ENCODE results near the gene AHCYL1.

AHCYL1 gene

GRCh38 chr1:110047463-110047862 lies 62.9 kb downstream of the AHCYL1 start:
- H3K36me3 ChIP-seq (ENCODE audit: insufficient read depth, low read length): peaks cover 85% of the 10 kb centered on the region
- no peaks in the 10 kb centered on the region for H3K9me3 ChIP-seq (replicated peaks; ENCODE audit: low read length)
- H3K27me3 ChIP-seq (ENCODE audit: control insufficient read depth, insufficient read depth, low read length): no peaks in the 10 kb centered on the region
- H3K4me1 ChIP-seq (ENCODE audit: control insufficient read depth, insufficient read depth, low read length): no peaks in the 10 kb centered on the region
- no peak overlapping the region for H3K4me3 ChIP-seq (ENCODE audit: low read length)
- H3K9ac ChIP-seq (ENCODE audit: low read depth, low read length): no peak overlapping the region
- no peak overlapping the region for H3K4me2 ChIP-seq (ENCODE audit: low read length)

- Histone ChIP-seq H3K4me1 (ENCODE audit: control insufficient read depth, insufficient read depth, low read length) (no peaks in the 10 kb centered on the region), H3K36me3 (ENCODE audit: insufficient read depth, low read length) (peaks cover 84% of the 10 kb centered on the region), H3K27me3 (ENCODE audit: control insufficient read depth, insufficient read depth, low read length) (no peaks in the 10 kb centered on the region), H3K4me2 (ENCODE audit: low read length) (no peak overlapping the region), H3K9me3 (replicated peaks; ENCODE audit: low read length) (no peaks in the 10 kb centered on the region), H3K9ac (ENCODE audit: low read depth, low read length) (no peak overlapping the region), H3K4me3 (ENCODE audit: low read length) (no peak overlapping the region)
These were observed 63.7 kb downstream of the AHCYL1 start for GRCh38 chr1:110048240-110048639.

DNA sequence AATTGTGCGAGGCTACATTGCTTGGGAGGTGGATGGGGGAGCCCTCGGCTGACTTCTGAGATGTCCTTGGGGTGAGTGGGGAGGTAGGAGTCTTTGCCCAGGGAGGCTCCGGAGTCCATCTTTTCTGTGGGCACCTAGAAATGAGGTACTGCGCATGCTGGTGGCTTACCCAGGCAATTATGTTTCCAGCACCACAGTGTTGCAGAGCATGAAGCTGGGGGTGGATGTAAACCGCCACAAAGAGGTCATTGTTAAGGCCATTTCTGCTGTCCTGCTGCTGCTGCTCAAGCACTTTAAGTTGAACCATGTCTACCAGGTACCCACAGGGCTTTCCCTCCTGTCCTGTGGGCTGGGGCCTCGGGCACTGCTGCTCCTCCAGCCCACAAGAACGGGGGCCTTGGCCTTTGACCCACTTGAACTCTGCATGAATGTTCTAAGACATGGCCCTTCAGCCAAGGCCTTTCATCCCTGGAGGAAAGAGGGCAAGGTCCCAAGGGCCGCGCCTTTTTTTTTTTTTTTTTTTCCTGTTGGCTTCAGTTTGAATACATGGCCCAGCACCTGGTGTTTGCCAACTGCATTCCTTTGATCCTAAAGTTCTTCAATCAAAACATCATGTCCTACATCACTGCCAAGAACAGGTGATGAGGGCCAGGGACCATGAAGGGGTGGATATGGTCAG lies 64.5 kb downstream of the AHCYL1 start:
- Histone ChIP-seq H3K9ac (ENCODE audit: low read depth, low read length) (no peak overlapping the region), H3K4me2 (ENCODE audit: low read length) (no peak overlapping the region), H3K4me1 (ENCODE audit: control insufficient read depth, insufficient read depth, low read length) (no peaks in the 10 kb centered on the region), H3K36me3 (ENCODE audit: insufficient read depth, low read length) (peaks cover 83% of the 10 kb centered on the region), H3K4me3 (ENCODE audit: low read length) (no peak overlapping the region), H3K9me3 (replicated peaks; ENCODE audit: low read length) (no peaks in the 10 kb centered on the region), H3K27me3 (ENCODE audit: control insufficient read depth, insufficient read depth, low read length) (no peaks in the 10 kb centered on the region)

GRCh38 chr1:110049801-110050601 lies 65.4 kb downstream of the AHCYL1 start:
- Histone ChIP-seq H3K36me3 (ENCODE audit: insufficient read depth, low read length) (peaks cover 83% of the 10 kb centered on the region), H3K4me1 (ENCODE audit: control insufficient read depth, insufficient read depth, low read length) (peaks cover 5% of the 10 kb centered on the region), H3K27me3 (ENCODE audit: control insufficient read depth, insufficient read depth, low read length) (no peaks in the 10 kb centered on the region), H3K9me3 (replicated peaks; ENCODE audit: low read length) (no peaks in the 10 kb centered on the region), H3K4me3 (ENCODE audit: low read length) (no peak overlapping the region), H3K9ac (ENCODE audit: low read depth, low read length) (no peak overlapping the region), H3K4me2 (ENCODE audit: low read length) (no peak overlapping the region)

DNA sequence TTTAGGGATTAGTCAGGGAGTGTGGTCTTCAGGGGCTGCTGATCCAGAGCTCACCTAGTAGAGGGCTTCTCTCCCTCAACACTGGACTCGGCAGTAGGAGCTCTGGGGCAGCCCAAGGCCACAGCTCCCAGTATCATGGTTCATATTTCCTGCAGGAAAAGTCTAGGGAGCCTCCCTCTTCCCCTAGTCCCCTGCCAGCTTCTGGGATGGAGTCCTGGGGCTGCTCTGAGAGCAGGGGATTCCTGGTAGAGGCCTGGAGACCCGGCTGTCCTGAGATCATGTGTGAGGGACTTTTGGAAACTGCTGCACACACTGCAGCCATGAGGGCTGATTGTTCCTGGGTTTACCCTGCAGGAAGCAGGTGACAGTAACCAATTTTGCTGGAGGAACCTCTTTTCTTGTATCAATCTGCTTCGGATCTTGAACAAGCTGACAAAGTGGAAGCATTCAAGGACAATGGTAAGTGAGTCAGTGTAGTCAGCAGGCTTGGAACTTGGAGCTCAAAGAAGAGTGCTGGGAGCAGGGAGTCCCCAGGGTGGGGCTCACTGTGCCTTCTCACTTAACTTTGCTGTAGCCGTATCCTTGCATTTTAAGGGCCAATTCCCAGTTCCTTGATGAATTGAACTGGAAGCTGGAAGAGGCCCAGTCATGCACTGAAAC lies 66.2 kb downstream of the AHCYL1 start:
- H3K4me3 ChIP-seq (ENCODE audit: low read length): no peak overlapping the region
- no peak overlapping the region for H3K4me2 ChIP-seq (ENCODE audit: low read length)
- H3K36me3 ChIP-seq (ENCODE audit: insufficient read depth, low read length): peaks cover 80% of the 10 kb centered on the region
- no peaks in the 10 kb centered on the region for H3K9me3 ChIP-seq (replicated peaks; ENCODE audit: low read length)
- H3K27me3 ChIP-seq (ENCODE audit: control insufficient read depth, insufficient read depth, low read length): no peaks in the 10 kb centered on the region
- no peak overlapping the region for H3K9ac ChIP-seq (ENCODE audit: low read depth, low read length)
- peaks cover 12% of the 10 kb centered on the region for H3K4me1 ChIP-seq (ENCODE audit: control insufficient read depth, insufficient read depth, low read length)

DNA sequence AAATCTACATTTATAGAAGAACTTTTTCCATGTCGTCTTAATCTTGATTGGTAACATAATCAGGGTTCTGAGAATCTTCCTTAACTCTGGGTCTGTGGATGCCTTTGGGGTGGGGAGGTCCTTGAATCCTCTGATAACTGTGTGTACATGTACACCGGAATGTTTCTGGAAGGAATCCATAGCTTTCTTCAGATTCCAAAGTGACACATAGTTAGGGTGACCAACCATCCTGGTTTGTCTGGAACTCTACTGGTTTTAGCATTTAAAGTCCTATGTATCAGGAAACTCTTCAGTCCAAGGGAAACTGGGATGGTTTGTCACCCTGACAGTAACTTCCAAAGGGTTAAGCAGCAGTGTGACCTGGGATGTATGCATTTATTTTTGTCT lies 66.7 kb downstream of the AHCYL1 start:
- Histone ChIP-seq H3K9ac (ENCODE audit: low read depth, low read length) (no peak overlapping the region), H3K4me2 (ENCODE audit: low read length) (no peak overlapping the region), H3K27me3 (ENCODE audit: control insufficient read depth, insufficient read depth, low read length) (no peaks in the 10 kb centered on the region), H3K4me1 (ENCODE audit: control insufficient read depth, insufficient read depth, low read length) (peaks cover 17% of the 10 kb centered on the region), H3K9me3 (replicated peaks; ENCODE audit: low read length) (no peaks in the 10 kb centered on the region), H3K36me3 (ENCODE audit: insufficient read depth, low read length) (peaks cover 85% of the 10 kb centered on the region), H3K4me3 (ENCODE audit: low read length) (no peak overlapping the region)

- Histone ChIP-seq H3K4me2 (ENCODE audit: low read length) (no peak overlapping the region), H3K36me3 (ENCODE audit: insufficient read depth, low read length) (peaks cover 86% of the 10 kb centered on the region), H3K9me3 (replicated peaks; ENCODE audit: low read length) (no peaks in the 10 kb centered on the region), H3K4me1 (ENCODE audit: control insufficient read depth, insufficient read depth, low read length) (peaks cover 34% of the 10 kb centered on the region), H3K9ac (ENCODE audit: low read depth, low read length) (no peak overlapping the region), H3K27me3 (ENCODE audit: control insufficient read depth, insufficient read depth, low read length) (no peaks in the 10 kb centered on the region), H3K4me3 (ENCODE audit: low read length) (no peak overlapping the region)
These were observed 69.2 kb downstream of the AHCYL1 start for GRCh38 chr1:110053552-110054428.

DNA sequence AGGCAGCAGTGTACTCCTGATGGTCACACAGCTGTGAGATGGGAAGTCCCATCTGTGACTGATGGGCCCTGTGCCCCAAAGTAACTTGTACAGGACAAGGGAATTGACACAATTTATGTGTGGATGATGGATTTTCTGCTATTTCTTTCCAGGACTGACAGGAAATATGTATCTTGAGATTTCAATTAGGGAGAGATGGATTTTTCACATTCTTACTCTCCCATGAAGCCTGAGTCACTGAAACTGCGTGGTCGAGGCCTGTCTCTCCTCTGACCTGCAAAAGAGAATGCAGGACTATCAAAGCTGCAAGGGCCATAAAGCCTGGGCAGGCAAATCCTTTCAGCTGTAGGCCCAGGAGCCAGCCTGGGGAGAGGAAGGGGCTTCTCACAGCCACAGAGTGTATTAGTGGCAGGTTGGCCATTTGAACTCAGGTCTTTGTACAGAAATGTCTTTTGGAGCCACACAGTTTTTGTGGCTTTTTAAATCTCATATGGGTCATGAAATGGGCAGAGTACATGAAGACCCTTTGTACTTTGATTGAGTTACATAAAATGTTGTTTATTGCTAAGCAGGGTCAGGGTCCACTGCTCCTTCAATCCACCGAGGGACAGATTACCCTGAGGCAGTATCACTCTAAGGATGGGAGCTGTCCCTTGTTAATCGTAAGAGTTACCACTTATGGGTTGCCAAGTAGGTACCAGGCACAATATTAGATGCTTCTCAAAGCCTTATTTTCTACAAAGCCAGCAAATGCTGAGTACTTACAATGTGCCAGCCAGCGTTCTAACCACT lies 71.1 kb downstream of the AHCYL1 start:
- peaks cover 34% of the 10 kb centered on the region for H3K4me1 ChIP-seq (ENCODE audit: control insufficient read depth, insufficient read depth, low read length)
- H3K4me3 ChIP-seq (ENCODE audit: low read length): no peak overlapping the region
- peaks cover 82% of the 10 kb centered on the region for H3K36me3 ChIP-seq (ENCODE audit: insufficient read depth, low read length)
- H3K9me3 ChIP-seq (replicated peaks; ENCODE audit: low read length): no peaks in the 10 kb centered on the region
- H3K27me3 ChIP-seq (ENCODE audit: control insufficient read depth, insufficient read depth, low read length): no peaks in the 10 kb centered on the region
- H3K9ac ChIP-seq (ENCODE audit: low read depth, low read length): peak overlapping the region; percentile 29
- H3K4me2 ChIP-seq (ENCODE audit: low read length): peak overlapping the region; percentile 43

DNA sequence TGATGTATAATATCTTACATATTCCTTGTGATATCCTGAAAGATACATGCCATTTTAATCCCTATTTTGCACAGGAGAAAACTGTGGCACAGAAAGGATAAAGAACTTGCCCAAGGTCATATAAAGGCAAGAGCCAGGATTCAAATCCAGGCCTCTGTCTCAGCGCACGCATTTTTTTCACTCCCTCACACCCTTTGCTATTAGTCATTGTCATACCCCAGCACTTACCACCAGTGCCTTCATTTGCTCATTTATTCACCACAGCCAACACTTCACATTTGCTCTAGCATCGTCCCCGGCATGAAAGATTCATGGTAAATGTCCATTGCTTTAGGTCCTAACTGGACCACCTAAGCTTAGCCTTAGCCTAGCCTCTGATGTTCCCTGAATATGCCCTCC lies 71.7 kb downstream of the AHCYL1 start:
- H3K4me2 ChIP-seq (ENCODE audit: low read length): peak overlapping the region; percentile 43
- peaks cover 34% of the 10 kb centered on the region for H3K4me1 ChIP-seq (ENCODE audit: control insufficient read depth, insufficient read depth, low read length)
- peak overlapping the region; percentile 29 for H3K9ac ChIP-seq (ENCODE audit: low read depth, low read length)
- H3K4me3 ChIP-seq (ENCODE audit: low read length): no peak overlapping the region
- H3K27me3 ChIP-seq (ENCODE audit: control insufficient read depth, insufficient read depth, low read length): no peaks in the 10 kb centered on the region
- no peaks in the 10 kb centered on the region for H3K9me3 ChIP-seq (replicated peaks; ENCODE audit: low read length)
- H3K36me3 ChIP-seq (ENCODE audit: insufficient read depth, low read length): peaks cover 76% of the 10 kb centered on the region

DNA sequence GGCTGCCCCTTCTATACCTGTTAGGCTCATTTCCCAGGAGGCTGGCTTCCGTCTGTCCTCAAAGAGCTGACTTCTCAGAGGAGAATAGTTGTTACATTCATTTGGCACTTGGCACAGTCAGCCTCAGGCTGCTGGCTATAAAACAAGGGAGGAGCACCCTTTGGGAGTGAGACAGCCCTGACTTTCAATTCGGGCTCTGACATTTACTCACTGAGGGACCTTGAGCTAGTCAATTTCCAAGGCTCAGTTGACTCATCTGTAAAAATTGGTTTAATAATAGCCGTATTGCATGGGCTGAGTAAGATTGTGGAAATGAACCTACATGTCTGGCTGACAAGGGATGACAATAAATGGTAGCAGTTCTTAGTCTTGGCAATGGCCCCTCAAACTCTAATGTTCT lies 72.2 kb downstream of the AHCYL1 start:
- Histone ChIP-seq H3K9me3 (replicated peaks; ENCODE audit: low read length) (no peaks in the 10 kb centered on the region), H3K4me3 (ENCODE audit: low read length) (no peak overlapping the region), H3K36me3 (ENCODE audit: insufficient read depth, low read length) (peaks cover 72% of the 10 kb centered on the region), H3K4me2 (ENCODE audit: low read length) (peak overlapping the region; percentile 43), H3K27me3 (ENCODE audit: control insufficient read depth, insufficient read depth, low read length) (no peaks in the 10 kb centered on the region), H3K4me1 (ENCODE audit: control insufficient read depth, insufficient read depth, low read length) (peaks cover 34% of the 10 kb centered on the region), H3K9ac (ENCODE audit: low read depth, low read length) (peak overlapping the region; percentile 29)
